Measurements from ENCODE around the gene MAPRE2.
A peak's percentile ranks its signal among the peaks of the same experiment; 100 is the strongest.

MAPRE2 gene

DNA sequence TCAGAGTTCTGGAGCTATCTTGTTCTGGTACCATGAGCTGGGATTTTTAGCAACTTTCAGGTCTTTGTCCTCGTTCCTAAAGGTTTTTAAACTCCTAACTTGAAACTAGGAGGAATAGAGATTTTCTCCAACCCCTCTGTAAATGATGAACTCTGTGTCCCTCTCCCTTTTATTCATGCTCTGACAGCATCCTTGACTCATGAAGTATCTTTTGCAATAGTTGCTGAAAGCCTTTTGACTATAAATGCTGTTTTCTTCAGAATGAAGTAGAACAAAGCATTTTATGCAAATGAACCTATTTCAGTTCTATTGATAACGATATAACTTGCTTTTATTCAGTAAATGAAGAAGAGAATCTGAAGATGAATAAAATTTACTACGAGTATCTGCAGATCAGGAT, 17.0 kb upstream of the MAPRE2 start:
- no peak for DNase-seq (ENCODE audit: low read depth)

DNA sequence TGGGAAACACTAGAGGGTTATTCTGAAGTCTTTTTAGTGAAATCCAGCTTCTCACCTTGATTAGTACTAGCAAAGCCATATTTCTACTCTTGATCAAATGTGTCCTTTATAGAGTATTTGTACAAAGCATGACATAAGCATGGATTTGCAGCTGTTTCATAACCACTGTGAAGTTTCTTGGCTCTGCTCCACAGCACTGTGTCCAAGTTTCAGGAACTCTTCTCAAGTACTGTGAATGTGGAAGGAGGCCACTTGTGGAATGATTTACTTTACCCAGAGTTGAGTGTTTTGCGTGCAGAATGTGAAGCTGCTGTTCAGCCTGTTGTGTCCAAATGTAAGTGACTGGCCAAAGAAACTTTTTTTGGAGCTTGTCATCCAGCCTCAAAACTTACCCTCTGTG, 16.2 kb upstream of the MAPRE2 start:
- peak; percentile 91 for DNase-seq (ENCODE audit: low read depth)
- TF ChIP-seq, protein P1, sequence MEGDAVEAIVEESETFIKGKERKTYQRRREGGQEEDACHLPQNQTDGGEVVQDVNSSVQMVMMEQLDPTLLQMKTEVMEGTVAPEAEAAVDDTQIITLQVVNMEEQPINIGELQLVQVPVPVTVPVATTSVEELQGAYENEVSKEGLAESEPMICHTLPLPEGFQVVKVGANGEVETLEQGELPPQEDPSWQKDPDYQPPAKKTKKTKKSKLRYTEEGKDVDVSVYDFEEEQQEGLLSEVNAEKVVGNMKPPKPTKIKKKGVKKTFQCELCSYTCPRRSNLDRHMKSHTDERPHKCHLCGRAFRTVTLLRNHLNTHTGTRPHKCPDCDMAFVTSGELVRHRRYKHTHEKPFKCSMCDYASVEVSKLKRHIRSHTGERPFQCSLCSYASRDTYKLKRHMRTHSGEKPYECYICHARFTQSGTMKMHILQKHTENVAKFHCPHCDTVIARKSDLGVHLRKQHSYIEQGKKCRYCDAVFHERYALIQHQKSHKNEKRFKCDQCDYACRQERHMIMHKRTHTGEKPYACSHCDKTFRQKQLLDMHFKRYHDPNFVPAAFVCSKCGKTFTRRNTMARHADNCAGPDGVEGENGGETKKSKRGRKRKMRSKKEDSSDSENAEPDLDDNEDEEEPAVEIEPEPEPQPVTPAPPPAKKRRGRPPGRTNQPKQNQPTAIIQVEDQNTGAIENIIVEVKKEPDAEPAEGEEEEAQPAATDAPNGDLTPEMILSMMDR (IDR thresholded peaks at IDR 0.05; ENCODE audit: low read length, missing control alignments): no peak
- no peak overlapping the region for H3K4me3 ChIP-seq (replicated peaks; ENCODE audit: low read depth, low read length)

More for the DNA sequence above, 17.0 kb upstream of the MAPRE2 start:
- TF ChIP-seq, protein P1 (IDR thresholded peaks at IDR 0.05; ENCODE audit: low read length, missing control alignments): no peak
- H3K4me3 ChIP-seq (replicated peaks; ENCODE audit: low read depth, low read length): no peak overlapping the region

DNA sequence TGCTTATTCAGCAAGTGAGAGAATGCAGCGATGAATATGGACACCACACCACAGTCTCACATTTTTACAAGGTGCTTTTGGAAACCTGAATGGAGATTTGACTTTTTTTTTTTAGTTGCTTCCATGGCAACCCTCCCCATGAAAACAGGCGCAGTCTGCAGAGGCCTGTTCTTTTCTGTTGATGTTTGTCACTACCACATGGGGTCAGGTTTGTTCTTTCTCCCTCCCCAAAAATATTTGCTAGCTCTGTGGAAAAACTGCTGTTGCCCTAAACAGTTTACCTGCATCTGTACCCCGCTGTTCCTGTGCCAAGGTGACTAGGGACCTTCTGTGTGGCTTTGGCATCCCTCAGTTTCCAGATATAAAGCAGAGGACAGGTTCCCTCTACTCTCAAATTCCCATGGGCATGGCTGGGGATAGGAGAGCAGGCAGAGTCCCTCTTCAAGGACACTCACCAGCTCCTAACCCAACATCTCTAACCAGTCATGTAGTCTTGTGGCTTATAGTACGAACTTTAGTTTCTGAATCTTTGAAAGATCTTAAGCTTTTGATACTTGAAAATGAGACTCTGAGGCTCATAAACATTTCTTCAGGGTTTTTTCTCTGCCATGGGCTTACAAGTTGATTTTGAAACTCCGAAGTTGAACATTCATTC, 14.7 kb upstream of the MAPRE2 start:
- no peak for DNase-seq (ENCODE audit: low read depth)
- H3K4me3 ChIP-seq (replicated peaks; ENCODE audit: low read depth, low read length): no peak overlapping the region
- TF ChIP-seq, protein P1 (IDR thresholded peaks at IDR 0.05; ENCODE audit: low read length, missing control alignments): no peak

DNA sequence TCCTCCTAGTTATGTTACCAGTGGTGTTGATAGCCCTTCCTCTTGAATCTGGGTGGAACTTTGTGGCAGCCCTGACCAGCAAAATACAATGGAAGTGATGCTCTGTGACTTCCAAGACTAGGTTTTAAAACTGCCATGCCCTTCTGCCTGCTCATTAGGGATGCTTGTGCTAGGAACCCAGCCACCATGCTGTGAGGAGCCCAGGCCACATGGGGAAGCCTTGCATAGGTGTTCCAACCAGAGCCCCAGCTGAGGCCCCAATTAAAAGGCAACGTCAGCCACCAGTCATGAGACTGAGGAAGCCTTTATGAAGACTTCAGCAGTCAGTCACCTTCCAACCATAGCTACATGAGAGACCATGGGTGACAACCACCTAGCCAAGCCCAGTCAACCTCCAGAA, 14.0 kb upstream of the MAPRE2 start:
- H3K4me3 ChIP-seq (replicated peaks; ENCODE audit: low read depth, low read length): no peak overlapping the region
- DNase-seq (ENCODE audit: low read depth): no peak
- TF ChIP-seq, protein P1 (IDR thresholded peaks at IDR 0.05; ENCODE audit: low read length, missing control alignments): no peak

DNA sequence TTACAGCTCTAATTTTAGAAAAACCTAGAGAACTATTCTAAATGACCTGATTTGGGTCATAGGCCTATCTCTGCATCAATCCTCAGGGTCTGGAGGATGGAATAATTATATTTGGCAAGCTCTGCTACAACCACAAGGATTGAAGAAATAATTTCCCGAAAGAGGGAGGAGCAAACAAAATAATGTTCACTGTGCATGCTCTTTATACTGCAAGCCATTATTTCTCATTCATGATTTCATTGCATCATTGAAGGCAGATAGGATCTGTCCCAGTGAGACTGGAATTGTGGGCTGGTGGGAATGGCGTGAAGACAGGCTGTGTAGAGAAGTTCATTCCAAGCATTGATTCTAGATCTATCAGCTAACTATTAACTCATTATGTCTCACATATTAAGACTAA, 12.7 kb upstream of the MAPRE2 start:
- no peak overlapping the region for H3K4me3 ChIP-seq (replicated peaks; ENCODE audit: low read depth, low read length)
- DNase-seq (ENCODE audit: low read depth): no peak
- TF ChIP-seq, protein P1 (IDR thresholded peaks at IDR 0.05; ENCODE audit: low read length, missing control alignments): no peak

DNA sequence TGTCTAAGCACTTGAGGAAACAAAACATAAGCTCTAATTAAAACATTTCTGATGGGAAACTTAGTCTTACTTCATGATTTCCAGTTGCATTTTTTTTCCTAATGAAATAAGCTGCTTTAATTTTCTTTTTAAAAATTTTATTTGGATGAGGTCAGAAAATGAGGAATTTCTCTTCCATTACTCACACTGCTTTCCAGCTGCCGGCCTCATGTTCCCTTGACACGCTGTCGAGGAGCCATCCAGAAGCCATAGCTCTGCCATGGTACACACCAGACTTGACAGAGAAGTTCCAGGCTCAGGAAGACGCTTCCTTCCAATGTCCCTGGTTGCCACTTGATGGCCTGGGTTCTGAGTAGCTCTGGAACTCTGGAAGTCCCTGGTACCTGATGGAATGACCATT, 12.1 kb upstream of the MAPRE2 start:
- TF ChIP-seq, protein P1 (IDR thresholded peaks at IDR 0.05; ENCODE audit: low read length, missing control alignments): no peak
- DNase-seq (ENCODE audit: low read depth): peak; percentile 53

DNA sequence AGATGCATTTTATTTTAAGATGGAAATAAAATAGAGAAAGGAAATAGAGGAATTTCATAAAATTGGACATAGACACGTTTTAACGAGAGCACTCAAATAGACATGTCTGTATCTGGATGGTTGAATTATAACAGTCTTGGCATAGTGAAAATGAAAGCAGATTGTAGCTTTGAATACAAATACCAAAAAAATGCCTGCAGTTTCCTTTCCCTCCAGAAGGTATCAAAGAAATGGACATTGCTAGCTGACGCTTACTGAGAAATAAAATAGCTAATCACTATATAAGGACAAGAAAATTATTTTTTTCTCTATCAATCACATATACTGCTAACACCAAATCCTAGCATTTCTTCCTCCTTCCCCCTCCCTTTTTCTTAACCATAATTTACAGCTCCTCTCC, 11.4 kb upstream of the MAPRE2 start:
- TF ChIP-seq, protein P1 (IDR thresholded peaks at IDR 0.05; ENCODE audit: low read length, missing control alignments): peak; percentile 20
- H3K4me3 ChIP-seq (replicated peaks; ENCODE audit: low read depth, low read length): no peak overlapping the region

More for the DNA sequence above, 12.1 kb upstream of the MAPRE2 start:
- no peak overlapping the region for H3K4me3 ChIP-seq (replicated peaks; ENCODE audit: low read depth, low read length)

More for the DNA sequence above, 11.4 kb upstream of the MAPRE2 start:
- DNase-seq (ENCODE audit: low read depth): no peak
